ENCODE measurements around the gene PEX16. TPM values are rescaled to one million over a fixed set of nuclear protein-coding genes. Genes with fewer than 3 reads are reported as not detected.

Gene PEX16
- total RNA-seq, 1 donor from 2014 or later = 24.5 TPM

DNA sequence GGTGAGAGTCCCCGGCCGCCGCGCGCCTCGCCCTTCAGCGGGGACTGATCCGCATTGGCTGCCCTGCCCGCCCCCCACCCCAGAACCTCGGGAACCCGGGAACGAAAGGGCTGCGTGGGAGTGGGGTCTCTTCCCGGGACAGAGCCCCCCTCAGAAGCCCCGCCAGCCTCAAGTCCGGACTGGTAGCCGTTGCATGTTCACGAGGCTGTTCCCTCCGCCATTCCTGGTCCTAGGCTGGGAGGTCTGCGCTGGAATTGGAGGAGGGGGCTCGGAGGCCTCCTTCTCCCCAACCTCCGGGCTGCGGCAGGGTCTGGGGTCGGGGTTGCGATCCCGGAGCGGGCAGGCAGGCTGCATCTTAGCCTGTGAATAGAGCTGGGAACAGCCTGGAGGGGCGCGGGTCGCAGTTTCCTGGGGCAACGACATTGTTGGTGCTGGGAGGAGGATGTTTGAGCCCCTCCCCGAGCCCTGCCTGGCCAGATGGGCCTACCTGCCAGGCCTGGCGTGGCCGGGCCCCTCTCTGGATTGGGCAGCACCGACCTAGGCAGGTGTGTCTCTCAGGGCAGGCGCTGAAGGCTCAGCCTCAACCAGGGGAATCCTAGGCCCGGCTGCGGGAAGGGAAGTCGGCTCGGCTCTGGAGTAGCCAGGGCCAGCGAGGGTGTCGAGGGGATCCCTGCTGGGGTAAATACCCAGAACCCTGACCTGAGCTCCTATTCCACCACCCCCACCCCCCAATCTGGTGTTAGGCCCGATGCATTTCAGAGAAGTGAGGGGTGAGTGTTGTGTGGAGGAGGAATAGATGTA, 31.6 kb downstream of the PEX16 start:
- TF ChIP-seq, protein P1, sequence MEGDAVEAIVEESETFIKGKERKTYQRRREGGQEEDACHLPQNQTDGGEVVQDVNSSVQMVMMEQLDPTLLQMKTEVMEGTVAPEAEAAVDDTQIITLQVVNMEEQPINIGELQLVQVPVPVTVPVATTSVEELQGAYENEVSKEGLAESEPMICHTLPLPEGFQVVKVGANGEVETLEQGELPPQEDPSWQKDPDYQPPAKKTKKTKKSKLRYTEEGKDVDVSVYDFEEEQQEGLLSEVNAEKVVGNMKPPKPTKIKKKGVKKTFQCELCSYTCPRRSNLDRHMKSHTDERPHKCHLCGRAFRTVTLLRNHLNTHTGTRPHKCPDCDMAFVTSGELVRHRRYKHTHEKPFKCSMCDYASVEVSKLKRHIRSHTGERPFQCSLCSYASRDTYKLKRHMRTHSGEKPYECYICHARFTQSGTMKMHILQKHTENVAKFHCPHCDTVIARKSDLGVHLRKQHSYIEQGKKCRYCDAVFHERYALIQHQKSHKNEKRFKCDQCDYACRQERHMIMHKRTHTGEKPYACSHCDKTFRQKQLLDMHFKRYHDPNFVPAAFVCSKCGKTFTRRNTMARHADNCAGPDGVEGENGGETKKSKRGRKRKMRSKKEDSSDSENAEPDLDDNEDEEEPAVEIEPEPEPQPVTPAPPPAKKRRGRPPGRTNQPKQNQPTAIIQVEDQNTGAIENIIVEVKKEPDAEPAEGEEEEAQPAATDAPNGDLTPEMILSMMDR (IDR thresholded peaks at IDR 0.05) = no peak
- DNase-seq (ENCODE audit: extremely low spot score, unreplicated experiment) = no peak
- peaks cover 3% of the 10 kb centered on the region for H3K4me1 Mint-ChIP-seq (ENCODE audit: unreplicated experiment)
- peaks cover 7% of the 10 kb centered on the region for H3K36me3 Mint-ChIP-seq (ENCODE audit: unreplicated experiment)
- peak overlapping the region; percentile 48 for H3K4me3 Mint-ChIP-seq (ENCODE audit: unreplicated experiment)
- H3K27ac Mint-ChIP-seq (ENCODE audit: unreplicated experiment) = no peak overlapping the region
- no peaks in the 10 kb centered on the region for H3K9me3 Mint-ChIP-seq (ENCODE audit: unreplicated experiment)
- peaks cover 6% of the 10 kb centered on the region for H3K27me3 Mint-ChIP-seq (ENCODE audit: unreplicated experiment)

DNA sequence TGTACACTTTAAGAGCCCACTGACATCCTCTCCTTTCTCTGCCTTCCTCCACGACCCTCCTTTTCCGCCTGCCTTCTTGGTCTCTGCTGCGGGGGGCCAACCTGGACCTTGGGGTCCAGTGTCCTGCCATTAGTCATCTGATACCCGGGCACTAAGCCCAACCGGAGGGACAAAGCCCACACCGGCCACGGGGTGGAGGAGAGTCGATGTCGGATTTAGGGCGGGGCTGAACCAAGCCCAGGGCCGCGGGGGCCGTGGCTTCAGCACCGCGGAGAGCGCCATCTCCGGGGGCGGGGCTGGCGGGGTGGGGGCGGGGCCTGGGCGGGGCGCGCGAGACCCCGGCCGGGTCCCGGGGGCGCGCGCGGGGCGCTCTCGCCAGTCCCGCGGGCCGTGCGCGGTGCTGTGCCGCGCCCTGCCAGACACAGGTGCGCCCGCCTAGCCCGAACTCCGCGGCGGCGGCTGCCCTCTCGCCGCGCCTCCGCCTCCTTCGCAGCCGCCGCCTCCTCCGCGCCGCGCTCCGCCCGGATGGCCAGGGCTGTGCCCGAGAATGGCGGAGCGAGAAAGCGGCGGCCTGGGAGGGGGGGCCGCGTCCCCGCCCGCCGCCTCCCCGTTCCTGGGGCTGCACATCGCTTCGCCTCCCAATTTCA, 32.3 kb downstream of the PEX16 start, which contains the start of gene MAPK8IP1:
Gene MAPK8IP1 (plus strand): TSS at position 378 of the 647 bp plus-strand sequence. CDS start 170 bp downstream, at position 548.
- Mint-ChIP-seq H3K27me3 (ENCODE audit: unreplicated experiment) (peaks cover 5% of the 10 kb centered on the region), H3K9me3 (ENCODE audit: unreplicated experiment) (no peaks in the 10 kb centered on the region), H3K4me1 (ENCODE audit: unreplicated experiment) (peaks cover 3% of the 10 kb centered on the region), H3K27ac (ENCODE audit: unreplicated experiment) (no peak within 1 kb of the TSS), H3K36me3 (ENCODE audit: unreplicated experiment) (peaks cover 11% of the 10 kb centered on the region), H3K4me3 (ENCODE audit: unreplicated experiment) (peak within 1 kb of the TSS; percentile 71)
- DNase-seq (ENCODE audit: extremely low spot score, unreplicated experiment) = no peak
- TF ChIP-seq, protein P1 (IDR thresholded peaks at IDR 0.05) = no peak

DNA sequence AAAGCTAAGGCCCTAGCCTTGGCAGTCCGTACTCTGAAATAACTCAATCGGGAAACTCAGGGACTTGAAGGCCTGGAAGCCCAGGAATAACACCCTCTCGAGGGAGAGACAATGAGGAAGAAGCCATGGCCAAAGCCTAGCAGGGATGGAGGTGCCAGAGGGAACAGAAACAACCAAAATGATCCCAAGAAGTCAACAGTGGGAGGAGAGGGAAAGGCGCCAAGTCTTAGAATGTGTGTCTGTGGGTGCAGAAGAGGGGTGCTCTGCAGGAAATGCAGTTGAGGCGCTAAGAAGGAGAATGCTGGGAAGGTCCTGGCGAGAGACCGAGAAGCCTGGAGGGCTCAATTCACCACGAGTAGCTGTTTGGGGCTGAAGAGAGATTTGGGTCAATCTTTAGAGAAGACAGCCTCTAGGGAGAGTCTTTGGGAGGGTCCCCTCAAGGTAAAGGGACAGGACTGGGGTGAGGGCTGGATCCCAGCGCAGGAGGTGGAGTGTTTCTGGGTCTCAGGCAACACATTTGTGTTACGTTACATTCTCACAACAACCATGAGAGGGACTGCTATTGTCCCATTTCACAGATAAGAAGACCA, 33.0 kb downstream of the PEX16 start:
- H3K4me1 Mint-ChIP-seq (ENCODE audit: unreplicated experiment) = peaks cover 3% of the 10 kb centered on the region
- H3K9me3 Mint-ChIP-seq (ENCODE audit: unreplicated experiment) = no peaks in the 10 kb centered on the region
- peaks cover 5% of the 10 kb centered on the region for H3K27me3 Mint-ChIP-seq (ENCODE audit: unreplicated experiment)
- peaks cover 13% of the 10 kb centered on the region for H3K36me3 Mint-ChIP-seq (ENCODE audit: unreplicated experiment)
- TF ChIP-seq, protein P1 (IDR thresholded peaks at IDR 0.05) = no peak
- no peak for DNase-seq (ENCODE audit: extremely low spot score, unreplicated experiment)
- no peak overlapping the region for H3K27ac Mint-ChIP-seq (ENCODE audit: unreplicated experiment)
- peak overlapping the region; percentile 71 for H3K4me3 Mint-ChIP-seq (ENCODE audit: unreplicated experiment)

DNA sequence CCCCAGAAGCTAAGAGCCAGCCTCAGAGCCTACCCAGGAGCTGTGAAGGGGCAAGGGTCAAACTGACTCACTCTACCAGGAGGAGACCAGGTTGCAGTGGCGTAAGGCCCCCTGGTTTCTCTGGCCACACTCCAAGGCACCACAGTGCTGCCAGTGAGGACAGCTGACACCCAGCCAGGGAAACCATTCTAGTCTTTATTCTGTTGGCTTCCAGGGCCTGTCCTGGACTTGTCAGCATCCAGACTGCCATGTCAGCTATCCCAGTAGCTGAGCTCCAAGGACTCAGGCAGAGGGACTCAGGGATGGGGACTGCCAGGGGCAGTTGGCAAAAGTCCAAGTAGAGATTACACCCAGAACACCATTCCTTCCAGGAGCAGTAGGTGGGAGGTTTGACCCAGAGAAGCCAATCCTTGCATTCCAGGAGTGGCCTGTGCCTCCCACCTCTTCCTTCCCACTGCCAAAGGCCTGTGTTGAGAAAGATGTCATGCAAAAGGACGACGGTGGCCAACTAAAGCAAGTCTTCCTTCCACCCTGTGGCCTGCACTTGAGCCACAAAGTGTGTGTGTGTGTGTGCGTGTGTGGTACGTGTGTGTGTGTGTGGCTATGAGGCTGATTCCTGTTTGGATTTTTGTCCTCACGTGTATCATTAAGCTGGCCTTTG, 35.8 kb downstream of the PEX16 start:
- Mint-ChIP-seq H3K9me3 (ENCODE audit: unreplicated experiment) (no peaks in the 10 kb centered on the region), H3K4me3 (ENCODE audit: unreplicated experiment) (no peak overlapping the region), H3K4me1 (ENCODE audit: unreplicated experiment) (peaks cover 3% of the 10 kb centered on the region), H3K27me3 (ENCODE audit: unreplicated experiment) (peaks cover 2% of the 10 kb centered on the region), H3K36me3 (ENCODE audit: unreplicated experiment) (peaks cover 21% of the 10 kb centered on the region), H3K27ac (ENCODE audit: unreplicated experiment) (no peak overlapping the region)
- TF ChIP-seq, protein P1 (IDR thresholded peaks at IDR 0.05) = no peak
- DNase-seq (ENCODE audit: extremely low spot score, unreplicated experiment) = no peak
